GM21390 (cell line): ENCODE data around the gene SNED1.

Experiments used
- ATAC-seq: cut with Tn5 transposase; IDR thresholded peaks from one replicate; pipeline ENCODE4 v1.9.1; 2021; ENCODE audit not compliant: unreplicated experiment

SNED1 gene

GRCh38 chr2:241003830-241004564 lies 5.6 kb downstream of the SNED1 start:
- ATAC-seq: no peak

- no peak for ATAC-seq
These were observed 7.2 kb downstream of the SNED1 start for GRCh38 chr2:241005569-241005968.

- ATAC-seq: no peak
These were observed 8.0 kb downstream of the SNED1 start for GRCh38 chr2:241006412-241006811.

GRCh38 chr2:241007111-241007510 lies 8.7 kb downstream of the SNED1 start:
- no peak for ATAC-seq

- ATAC-seq: no peak
These were observed 9.7 kb downstream of the SNED1 start for GRCh38 chr2:241007880-241008710.

GRCh38 chr2:241008711-241009121 lies 10.3 kb downstream of the SNED1 start:
- ATAC-seq: no peak

- ATAC-seq: no peak
These were observed 10.8 kb downstream of the SNED1 start for GRCh38 chr2:241009191-241009590.

GRCh38 chr2:241009601-241010530 lies 11.4 kb downstream of the SNED1 start:
- no peak for ATAC-seq

GRCh38 chr2:241010531-241011295 lies 12.3 kb downstream of the SNED1 start:
- no peak for ATAC-seq

GRCh38 chr2:241011296-241011600 lies 12.8 kb downstream of the SNED1 start:
- ATAC-seq: no peak

- no peak for ATAC-seq
These were observed 13.5 kb downstream of the SNED1 start for GRCh38 chr2:241011751-241012510.

- no peak for ATAC-seq
These were observed 15.8 kb downstream of the SNED1 start for GRCh38 chr2:241014224-241014623.

- ATAC-seq: no peak
These were observed 16.3 kb downstream of the SNED1 start for GRCh38 chr2:241014764-241015163.

- ATAC-seq: no peak
These were observed 17.0 kb downstream of the SNED1 start for GRCh38 chr2:241015439-241015838.

- no peak for ATAC-seq
These were observed 19.0 kb downstream of the SNED1 start for GRCh38 chr2:241017228-241017940.

GRCh38 chr2:241018051-241018891 lies 19.9 kb downstream of the SNED1 start:
- ATAC-seq: no peak

- ATAC-seq: no peak
These were observed 21.2 kb downstream of the SNED1 start for GRCh38 chr2:241019441-241020139.

GRCh38 chr2:241020201-241020600 lies 21.8 kb downstream of the SNED1 start:
- no peak for ATAC-seq
